GM21381 (cell line): Measurements from ENCODE around the gene PDE4D.
A peak's percentile ranks its signal among the peaks of the same experiment; 100 is the strongest.

Experiments used
- ATAC-seq: cut with Tn5 transposase; IDR thresholded peaks from one replicate; pipeline ENCODE4 v1.9.1; 2021; ENCODE audit warnings: mild to moderate bottlenecking, moderate library complexity; ENCODE audit not compliant: unreplicated experiment

Gene PDE4D

GRCh38 chr5:59840200-59840601 is 53.3 kb downstream of the PDE4D start:
- no peak for ATAC-seq

- no peak for ATAC-seq
These were observed 54.5 kb downstream of the PDE4D start for GRCh38 chr5:59838989-59839388.

- ATAC-seq, result no peak
These were observed 55.5 kb downstream of the PDE4D start for GRCh38 chr5:59838067-59838466.

GRCh38 chr5:59837071-59837470 is 56.5 kb downstream of the PDE4D start:
- ATAC-seq, result no peak

GRCh38 chr5:59835800-59836199 is 57.7 kb downstream of the PDE4D start:
- no peak for ATAC-seq

- ATAC-seq, result no peak
These were observed 60.1 kb downstream of the PDE4D start for GRCh38 chr5:59833448-59833847.

GRCh38 chr5:59832577-59833301 is 60.8 kb downstream of the PDE4D start:
- no peak for ATAC-seq

DNA sequence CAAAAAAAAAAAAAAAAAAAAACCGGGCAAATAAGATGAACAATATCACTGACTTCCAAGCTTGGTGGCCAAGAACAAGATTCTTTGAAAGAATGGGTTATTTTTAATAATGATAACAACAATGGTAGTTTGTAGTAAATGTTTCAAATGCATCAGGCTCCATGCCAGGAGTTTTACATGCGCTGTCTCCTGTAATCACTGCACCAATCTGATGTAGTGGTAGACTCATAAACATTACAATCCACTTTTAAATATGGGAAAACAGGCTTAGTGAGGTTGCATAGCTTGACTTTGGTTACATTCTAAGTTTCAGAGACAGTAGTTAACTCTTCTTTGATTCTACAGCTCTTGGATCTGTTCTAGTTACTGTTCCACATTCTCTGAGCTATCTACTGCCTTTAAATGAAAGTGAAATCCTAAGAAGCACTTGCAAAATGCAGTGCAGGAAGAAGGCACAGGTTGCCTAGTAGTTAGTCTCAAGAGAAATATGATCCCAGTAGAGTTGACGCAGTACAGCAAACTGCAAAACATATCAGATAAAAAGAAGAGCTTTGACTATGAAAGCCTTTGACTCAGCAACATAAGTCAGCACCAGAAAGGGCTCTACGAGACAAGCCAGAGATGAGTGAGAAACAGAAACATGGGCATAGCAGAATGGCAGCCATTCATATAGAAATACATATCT is 62.1 kb downstream of the PDE4D start:
- no peak for ATAC-seq

- ATAC-seq, result no peak
These were observed 62.9 kb downstream of the PDE4D start for GRCh38 chr5:59830536-59831200.

DNA sequence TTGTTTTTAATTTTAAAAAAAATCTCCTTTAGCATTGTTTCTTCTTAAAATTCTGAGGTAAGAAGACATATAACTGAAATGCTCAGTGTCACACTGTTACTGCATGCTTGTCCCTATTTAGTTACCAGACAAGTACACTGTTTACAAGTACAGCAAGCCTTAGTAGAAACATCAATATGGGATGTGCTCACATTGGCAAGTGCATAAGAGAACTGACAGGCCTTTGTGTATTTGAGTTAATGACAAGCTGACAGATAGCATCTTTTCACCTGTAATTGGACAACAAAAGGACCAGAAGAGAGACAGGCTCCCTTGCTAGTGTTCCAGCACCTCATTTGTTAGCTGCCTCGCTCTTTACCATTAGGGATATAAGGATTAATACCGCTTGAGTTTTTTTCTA is 63.6 kb downstream of the PDE4D start:
- no peak for ATAC-seq

- ATAC-seq, result no peak
These were observed 64.1 kb downstream of the PDE4D start for GRCh38 chr5:59829386-59829785.

DNA sequence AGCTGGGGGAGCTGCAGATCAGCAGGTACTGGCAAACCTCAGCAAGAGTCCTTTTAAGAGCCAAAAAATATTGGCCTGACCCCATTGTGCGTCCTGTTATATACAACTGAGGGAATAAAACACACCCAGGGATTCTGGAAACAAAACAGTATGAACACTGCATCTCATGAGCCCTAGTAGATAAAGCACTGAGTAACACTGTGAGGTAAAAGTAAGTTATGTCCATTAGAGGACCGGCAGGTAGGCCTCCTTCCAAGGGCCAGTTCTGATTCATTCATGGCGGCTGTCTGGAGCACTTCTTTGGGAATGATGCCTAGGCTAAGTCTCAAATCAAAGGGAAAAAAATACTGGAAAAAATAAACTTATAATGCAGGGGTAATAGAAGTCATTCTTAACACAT is 64.9 kb downstream of the PDE4D start:
- no peak for ATAC-seq

GRCh38 chr5:59826996-59827395 is 66.5 kb downstream of the PDE4D start:
- ATAC-seq, result no peak

- no peak for ATAC-seq
These were observed 70.1 kb downstream of the PDE4D start for GRCh38 chr5:59823420-59823819.

DNA sequence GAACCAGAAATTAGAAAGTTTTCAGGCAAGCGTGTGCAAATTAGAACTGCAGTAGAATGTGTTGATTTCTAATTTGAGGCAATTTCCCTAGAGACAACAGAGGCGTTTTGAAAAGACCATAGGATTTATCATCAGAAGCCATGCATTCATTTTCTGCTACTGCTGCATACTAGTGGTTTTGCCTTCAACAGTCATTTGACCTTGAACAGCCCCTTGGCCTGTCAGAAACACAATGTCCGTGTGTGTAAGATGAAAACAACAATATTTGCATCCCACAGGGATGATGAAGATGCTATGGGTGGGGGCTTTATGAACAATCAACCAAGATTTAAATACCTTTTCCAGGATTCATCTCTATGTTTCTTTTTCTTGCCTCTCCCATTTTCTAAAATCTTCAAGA is 73.7 kb downstream of the PDE4D start:
- no peak for ATAC-seq

- no peak for ATAC-seq
These were observed 76.0 kb downstream of the PDE4D start for GRCh38 chr5:59817536-59817935.

DNA sequence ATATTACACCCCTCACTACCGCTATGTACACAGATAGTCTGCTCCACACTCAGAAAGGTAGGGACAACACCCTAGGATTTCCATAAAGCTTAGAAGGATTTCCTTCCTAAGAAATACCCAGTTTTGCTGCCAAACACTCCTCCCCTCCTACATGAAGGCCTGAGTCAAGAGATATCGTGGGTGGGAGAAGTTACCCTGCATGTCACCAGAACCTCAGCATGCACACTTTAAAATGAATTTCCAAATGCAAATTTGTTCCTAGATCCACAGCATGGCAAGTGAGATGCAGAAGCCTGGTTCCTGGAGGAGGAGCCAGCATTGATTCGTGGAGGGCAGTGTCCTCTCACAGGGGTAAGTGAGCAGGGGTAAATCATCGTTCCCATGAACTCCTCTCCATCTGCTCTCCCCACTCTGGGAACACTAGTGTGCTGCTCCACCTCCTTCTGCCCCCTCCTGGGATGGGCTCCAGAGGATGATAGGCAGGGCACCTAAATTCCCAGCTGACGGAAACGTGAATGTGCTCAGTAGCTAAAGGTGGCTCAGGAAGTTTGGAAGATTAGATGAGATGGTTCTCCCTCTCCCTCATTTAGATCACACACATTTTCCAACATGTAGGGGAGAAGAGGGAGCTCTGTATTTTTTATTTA is 76.7 kb downstream of the PDE4D start:
- no peak for ATAC-seq

DNA sequence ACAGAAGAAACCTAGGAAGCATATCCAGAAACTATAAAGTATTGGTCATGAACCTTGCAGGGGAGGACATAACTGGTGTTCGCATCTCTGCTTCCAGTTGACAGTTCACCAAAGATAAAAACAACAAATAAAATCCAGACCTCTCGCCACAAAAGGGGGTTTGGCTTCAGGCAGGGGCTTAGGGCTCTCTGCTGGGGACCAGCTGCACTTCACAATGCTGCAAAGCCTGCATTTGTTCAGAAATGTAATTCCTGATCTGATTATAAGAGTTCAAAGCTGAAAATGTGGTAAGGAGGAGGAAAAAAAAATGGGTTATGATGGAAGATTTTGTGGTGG is 79.0 kb downstream of the PDE4D start:
- ATAC-seq, result no peak

DNA sequence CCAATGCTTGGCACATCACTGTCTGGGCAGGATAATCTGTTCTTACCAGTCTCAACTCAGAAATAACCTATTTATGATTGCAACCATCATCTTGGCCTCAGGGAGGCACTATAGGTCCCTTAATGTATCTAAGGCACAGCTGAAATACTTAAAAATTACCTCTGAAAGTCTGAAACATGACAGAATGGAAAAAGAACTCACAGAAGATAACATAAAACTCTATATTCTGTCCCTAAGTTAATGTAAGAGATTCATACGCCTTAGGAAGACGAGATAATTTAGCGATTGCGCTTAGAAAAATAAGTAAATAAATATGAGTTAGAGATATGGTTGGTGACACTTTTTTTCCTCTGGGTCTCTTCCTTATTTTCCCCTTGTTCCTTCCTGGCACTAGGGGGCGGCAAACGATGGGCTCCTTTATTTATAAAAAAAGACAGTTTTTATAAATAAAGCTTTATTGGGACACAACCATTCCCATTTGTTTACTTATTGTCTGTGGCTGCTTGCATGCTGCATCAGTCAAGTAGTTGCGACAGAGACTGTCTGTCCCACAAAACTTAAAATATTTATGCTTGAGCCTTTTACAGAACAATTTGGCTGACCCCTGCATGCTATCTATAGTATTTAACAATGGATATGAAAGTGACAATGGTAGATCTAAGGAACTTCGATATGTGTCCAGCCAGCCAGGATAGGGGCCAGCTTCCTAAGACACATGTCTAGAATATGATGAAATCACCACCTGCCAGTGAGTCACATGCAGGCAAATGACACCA is 79.6 kb downstream of the PDE4D start:
- ATAC-seq, result peak; percentile 76

DNA sequence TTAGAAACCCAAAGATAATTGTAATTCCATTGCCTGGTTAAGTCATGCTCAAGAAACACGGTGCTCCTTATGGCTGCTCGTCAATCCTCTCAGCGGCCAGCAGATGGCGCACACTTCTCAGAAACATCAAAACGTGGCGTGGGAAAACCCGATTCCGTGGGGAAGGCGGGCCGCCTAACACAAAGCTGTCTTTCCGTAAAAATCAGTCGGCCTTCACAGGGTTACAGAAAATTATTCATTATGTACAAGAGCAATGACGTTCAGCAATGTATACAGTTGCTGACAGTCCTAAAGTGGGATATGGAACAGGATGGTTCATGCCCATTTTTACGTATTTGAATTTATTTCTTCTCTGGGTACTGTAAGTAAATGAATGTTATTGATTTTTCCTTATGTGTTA is 83.5 kb downstream of the PDE4D start:
- ATAC-seq, result no peak

DNA sequence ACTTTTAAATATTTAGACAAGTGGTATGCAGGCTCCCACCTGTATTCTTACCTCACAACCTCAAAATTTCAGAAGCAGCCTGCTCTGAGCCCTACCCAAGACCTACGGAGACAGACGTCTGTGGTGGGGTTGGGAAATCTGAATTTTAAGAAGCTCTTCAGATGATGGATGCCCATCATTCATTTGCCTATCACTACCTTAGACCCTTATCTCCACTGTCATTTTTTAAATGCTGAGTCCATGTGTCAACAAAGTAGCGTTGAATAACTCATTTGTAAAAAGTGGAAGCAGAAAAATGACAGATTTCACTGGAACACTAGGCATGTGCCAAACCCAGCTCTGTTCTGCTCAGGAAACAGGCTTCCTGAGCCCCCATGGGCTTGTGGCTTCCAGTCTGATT is 85.7 kb downstream of the PDE4D start:
- ATAC-seq, result no peak
